Measurements from ENCODE around the gene SIDT2.

GRCh38 chr11:117201658-117202305, 23.2 kb downstream of the SIDT2 start:
- TF ChIP-seq YY1 (IDR thresholded peaks at IDR 0.05; ENCODE audit: insufficient read depth, insufficient read length) = no peak
- no peak for TF ChIP-seq ZNF274 (IDR thresholded peaks at IDR 0.05; ENCODE audit: low read depth, low read length)
- TF ChIP-seq SUZ12 (IDR thresholded peaks at IDR 0.05; ENCODE audit: extremely low read depth, insufficient read depth, insufficient read length) = no peak

Data from NT2/D1 (cell line).